SH-SY5Y (cell line): ENCODE data around the gene NEK6.

ENCODE experiments used
- GATA2 ChIP-seq: IDR thresholded peaks from 2 replicates; pipeline ENCODE4 v1.6.1; 2011; ENCODE audit warnings: mild to moderate bottlenecking, low read depth, low read length
- GATA3 ChIP-seq: IDR thresholded peaks from 2 replicates; pipeline ENCODE4 v1.6.1; 2011; ENCODE audit warnings: low read depth, mild to moderate bottlenecking, low read length, moderate library complexity

DNA sequence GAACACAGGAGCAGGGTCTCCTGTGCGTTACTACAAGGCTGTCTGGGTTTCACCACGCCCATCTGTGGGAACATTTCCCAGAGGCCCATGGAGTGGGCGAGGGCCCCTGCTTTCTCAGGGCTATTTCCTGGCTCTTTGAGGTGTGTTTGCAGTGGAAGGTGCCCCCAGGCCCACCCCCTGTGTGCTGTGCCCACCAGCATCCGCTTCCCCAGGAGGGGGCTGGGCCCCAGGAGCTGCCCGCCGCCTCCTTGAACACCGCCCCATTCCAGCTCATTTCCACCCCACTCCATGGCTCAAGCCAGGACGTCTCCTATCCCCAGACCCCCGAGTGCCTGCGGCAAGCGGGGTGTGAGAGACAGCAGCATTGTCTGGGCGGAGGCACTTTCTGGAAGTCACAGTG is 70.5 kb downstream of the NEK6 start:
- no peak for TF ChIP-seq GATA2
- no peak for TF ChIP-seq GATA3
